NCI-H69 (cell line): ENCODE data around the gene VPS13D.
"Not testable (repeated sequence)": the region's sequence is repeated elsewhere in the genome, so short reads cannot be mapped to it uniquely, and the experiment has no call there.

Experiments
- DNase-seq: peaks from one replicate; lab custom pipeline; 2025; lab: John Stamatoyannopoulos, UW

VPS13D gene

GRCh38 chr1:12515234-12515633, 285.4 kb downstream of the VPS13D start:
- DNase-seq = no peak

- DNase-seq = no peak
Observed at GRCh38 chr1:12516741-12517140, 286.9 kb downstream of the VPS13D start.

- DNase-seq = no peak
Observed at GRCh38 chr1:12518931-12519692, 289.3 kb downstream of the VPS13D start.

GRCh38 chr1:12519693-12520364, 290.0 kb downstream of the VPS13D start:
- no peak for DNase-seq

GRCh38 chr1:12521096-12521495, 291.3 kb downstream of the VPS13D start:
- no peak for DNase-seq

- not testable (repeated sequence) for DNase-seq
Observed at GRCh38 chr1:12522780-12523179, 292.9 kb downstream of the VPS13D start.

GRCh38 chr1:12524266-12524665, 294.4 kb downstream of the VPS13D start:
- DNase-seq = no peak

- no peak for DNase-seq
Observed at GRCh38 chr1:12525311-12526181, 295.7 kb downstream of the VPS13D start.

GRCh38 chr1:12527564-12527963, 297.7 kb downstream of the VPS13D start:
- no peak for DNase-seq

GRCh38 chr1:12528021-12528852, 298.4 kb downstream of the VPS13D start:
- peak; percentile 49 for DNase-seq

GRCh38 chr1:12529640-12530174, 299.9 kb downstream of the VPS13D start:
- no peak for DNase-seq

GRCh38 chr1:12530462-12531178, 300.8 kb downstream of the VPS13D start:
- no peak for DNase-seq

- DNase-seq = no peak
Observed at GRCh38 chr1:12531179-12531499, 301.3 kb downstream of the VPS13D start.

GRCh38 chr1:12532405-12533315, 302.8 kb downstream of the VPS13D start:
- no peak for DNase-seq

- DNase-seq = no peak
Observed at GRCh38 chr1:12536023-12536639, 306.3 kb downstream of the VPS13D start.

GRCh38 chr1:12537294-12537693, 307.5 kb downstream of the VPS13D start:
- no peak for DNase-seq

GRCh38 chr1:12537906-12538461, 308.2 kb downstream of the VPS13D start:
- DNase-seq = no peak

GRCh38 chr1:12538536-12538935, 308.7 kb downstream of the VPS13D start:
- not testable (repeated sequence) for DNase-seq

- DNase-seq = no peak
Observed at GRCh38 chr1:12539320-12539704, 309.5 kb downstream of the VPS13D start.
